COLO668 (cell line): ENCODE data around the gene SNAPIN.

ENCODE experiments used
- DNase-seq: peaks from one replicate; lab custom pipeline; 2025; ENCODE audit not compliant: unreplicated experiment; lab: John Stamatoyannopoulos, UW

The SNAPIN gene

DNA sequence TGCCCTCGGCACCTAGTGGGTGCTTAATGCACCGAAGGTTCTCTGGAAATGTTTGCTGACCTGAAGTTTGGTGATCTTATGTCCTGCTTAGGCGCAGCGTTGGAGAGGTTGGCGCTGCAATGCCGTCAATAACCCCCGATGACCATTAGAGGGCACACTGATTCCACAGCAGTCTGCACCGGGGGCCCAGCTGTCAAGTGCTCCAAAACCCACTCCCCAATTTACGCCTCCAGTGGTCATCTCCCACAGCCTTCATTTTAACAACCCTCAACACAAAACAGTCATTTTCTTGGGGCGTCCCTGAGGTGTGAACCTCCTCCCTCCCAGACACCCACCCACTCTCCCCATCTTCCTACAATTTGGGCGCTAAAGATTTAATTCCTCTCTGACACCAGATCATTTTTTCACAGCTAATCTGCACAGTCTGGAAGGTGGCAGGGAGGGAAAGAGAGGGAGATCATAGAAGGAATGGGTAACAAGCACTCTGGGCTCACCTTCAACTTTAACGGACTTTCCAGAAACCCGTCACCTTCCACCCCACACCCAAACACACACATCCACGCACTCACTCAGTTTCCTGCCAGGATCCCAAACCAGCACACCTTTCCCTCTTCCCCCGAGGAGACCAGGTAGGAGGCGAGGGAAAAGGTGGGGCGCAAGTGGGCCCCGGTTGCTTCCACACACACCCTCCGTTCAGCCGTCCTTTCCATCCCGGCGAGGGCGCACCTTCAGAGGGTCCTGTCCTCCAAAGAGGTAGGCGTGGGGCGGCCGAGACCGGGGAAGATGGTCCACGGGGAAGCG, 19.4 kb downstream of the SNAPIN start:
- peak; percentile 49 for DNase-seq

DNA sequence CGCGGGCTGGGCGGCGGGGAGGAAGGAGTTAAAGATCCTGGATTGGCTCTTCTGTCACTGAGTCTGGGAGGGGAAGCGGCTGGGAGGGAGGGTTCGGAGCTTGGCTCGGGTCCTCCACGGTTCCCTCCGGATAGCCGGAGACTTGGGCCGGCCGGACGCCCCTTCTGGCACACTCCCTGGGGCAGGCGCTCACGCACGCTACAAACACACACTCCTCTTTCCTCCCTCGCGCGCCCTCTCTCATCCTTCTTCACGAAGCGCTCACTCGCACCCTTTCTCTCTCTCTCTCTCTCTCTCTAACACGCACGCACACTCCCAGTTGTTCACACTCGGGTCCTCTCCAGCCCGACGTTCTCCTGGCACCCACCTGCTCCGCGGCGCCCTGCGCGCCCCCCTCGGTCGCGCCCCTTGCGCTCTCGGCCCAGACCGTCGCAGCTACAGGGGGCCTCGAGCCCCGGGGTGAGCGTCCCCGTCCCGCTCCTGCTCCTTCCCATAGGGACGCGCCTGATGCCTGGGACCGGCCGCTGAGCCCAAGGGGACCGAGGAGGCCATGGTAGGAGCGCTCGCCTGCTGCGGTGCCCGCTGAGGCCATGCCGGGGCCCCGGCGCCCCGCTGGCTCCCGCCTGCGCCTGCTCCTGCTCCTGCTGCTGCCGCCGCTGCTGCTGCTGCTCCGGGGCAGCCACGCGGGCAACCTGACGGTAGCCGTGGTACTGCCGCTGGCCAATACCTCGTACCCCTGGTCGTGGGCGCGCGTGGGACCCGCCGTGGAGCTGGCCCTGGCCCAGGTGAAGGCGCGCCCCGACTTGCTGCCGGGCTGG, 20.2 kb downstream of the SNAPIN start, which contains the start of gene NPR1:
NPR1 (plus strand) TSS at position 170 of the 818 bp plus-strand sequence; CDS start at position 591, 421 bp downstream.
- DNase-seq, result peak; percentile 47

DNA sequence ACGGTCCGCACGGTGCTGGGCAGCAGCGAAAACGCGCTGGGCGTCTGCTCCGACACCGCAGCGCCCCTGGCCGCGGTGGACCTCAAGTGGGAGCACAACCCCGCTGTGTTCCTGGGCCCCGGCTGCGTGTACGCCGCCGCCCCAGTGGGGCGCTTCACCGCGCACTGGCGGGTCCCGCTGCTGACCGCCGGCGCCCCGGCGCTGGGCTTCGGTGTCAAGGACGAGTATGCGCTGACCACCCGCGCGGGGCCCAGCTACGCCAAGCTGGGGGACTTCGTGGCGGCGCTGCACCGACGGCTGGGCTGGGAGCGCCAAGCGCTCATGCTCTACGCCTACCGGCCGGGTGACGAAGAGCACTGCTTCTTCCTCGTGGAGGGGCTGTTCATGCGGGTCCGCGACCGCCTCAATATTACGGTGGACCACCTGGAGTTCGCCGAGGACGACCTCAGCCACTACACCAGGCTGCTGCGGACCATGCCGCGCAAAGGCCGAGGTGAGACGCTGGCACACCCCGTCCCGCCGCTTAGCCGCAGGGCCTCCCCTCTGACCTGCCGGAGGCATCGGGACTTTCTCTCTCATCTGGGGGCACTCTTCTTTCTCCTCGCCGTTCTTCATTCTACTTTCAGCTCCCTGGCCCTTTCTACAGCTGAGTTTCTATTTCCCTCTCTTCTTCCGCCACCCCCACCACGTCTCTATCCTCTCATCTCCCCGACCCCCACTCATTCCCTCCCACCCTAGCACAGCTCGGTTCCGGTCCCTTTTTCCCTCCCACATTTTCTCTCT, 21.0 kb downstream of the SNAPIN start:
- DNase-seq, result peak; percentile 50

DNA sequence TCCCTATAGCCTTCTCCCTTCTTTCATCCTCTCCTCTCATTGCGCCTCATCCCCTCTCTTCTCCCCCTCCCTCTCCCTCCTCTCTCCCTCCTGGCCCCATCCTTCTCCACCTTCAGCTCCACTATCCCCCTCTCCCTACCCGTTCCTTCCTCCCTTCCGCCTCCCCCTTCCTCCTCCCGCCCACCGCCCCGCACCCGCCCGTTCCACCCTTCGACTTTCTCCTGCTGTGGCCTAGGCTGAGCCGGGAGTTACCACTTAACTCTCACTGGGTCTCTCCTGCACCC, 21.6 kb downstream of the SNAPIN start:
- DNase-seq, result no peak

DNA sequence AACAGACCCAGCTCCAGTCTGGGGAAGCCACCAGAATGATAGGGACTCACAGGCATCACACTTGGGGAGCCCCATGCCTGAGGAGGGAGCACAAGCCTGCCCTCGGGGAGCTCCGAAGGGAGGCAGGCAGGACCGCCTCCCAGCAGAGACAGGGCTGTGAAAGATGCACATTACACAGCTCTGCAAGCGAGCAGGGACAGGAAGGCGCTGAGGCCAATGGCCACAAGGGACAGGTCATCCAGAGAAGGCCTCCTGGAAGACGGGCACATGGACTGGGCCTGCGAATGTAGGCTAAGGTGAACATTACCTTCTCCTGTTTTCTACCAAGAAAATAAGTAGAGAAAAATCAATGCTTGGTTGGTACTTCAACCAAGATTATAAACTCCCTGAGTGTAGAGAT, 24.2 kb downstream of the SNAPIN start:
- no peak for DNase-seq

DNA sequence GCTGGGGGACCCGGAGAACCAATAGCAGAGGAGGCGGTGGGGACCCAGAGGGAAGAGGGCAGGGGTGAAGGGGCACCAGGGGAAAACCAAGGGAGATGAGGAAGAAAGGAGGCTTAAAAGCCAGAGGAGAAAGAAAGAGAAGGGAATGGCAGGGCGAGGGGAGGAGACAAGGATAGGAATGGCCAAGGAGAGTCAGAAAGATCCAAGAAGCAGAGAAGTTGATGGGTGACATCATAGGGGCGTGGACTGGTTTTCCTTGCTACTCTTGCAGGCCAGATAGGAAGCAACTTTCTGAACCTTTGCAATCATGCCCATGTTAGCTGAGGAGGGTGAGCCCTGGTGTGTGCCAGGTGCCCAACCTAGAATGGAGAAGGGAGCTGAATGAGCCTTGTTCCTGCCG, 25.4 kb downstream of the SNAPIN start:
- no peak for DNase-seq

DNA sequence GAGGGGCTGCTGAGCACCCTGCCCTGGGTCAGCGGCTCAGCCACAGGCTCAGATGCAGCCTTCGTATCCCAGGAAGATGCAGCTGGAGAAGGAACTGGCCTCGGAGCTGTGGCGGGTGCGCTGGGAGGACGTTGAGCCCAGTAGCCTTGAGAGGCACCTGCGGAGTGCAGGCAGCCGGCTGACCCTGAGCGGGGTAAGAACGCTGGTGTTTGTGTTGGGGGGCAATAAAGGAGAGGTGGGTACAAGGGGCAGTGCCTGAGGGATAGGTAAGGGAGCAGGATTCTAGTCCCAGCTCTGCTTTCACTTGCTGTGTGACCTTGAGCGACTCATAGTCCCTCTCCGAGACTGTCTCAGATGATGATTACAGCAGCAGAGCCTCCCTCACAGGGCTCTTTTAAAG, 26.4 kb downstream of the SNAPIN start:
- no peak for DNase-seq

DNA sequence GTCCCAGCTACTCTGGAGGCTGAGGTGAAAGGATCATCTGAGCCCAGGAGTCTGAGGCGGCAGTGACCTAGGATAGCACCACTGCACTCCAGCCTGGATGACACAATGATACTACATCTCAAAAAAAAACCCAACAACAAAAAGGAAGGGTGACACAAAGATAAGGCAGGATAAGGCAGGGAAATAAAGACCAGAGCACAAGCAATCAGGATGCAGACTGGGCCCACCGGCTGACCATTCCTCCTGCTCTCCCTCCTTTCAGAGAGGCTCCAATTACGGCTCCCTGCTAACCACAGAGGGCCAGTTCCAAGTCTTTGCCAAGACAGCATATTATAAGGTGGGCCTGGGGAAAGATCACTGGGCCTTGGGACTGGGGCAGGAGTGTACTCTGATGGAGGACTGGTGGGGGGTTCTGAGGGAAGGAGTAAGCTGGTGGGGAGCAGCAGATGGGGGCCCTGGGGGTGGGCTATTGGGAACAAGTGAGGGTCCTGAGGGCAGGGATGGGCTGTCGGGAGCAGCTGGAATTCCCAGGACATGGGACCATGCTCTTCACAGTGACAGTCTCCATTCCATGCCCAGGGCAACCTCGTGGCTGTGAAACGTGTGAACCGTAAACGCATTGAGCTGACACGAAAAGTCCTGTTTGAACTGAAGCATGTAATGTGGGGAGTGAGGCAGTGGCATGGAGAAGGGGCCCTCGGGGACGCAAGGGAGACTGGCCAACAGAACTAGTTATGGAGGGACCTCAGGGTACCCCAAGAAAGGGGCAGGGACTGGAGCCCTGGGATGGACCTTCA, 27.2 kb downstream of the SNAPIN start:
- DNase-seq, result no peak

DNA sequence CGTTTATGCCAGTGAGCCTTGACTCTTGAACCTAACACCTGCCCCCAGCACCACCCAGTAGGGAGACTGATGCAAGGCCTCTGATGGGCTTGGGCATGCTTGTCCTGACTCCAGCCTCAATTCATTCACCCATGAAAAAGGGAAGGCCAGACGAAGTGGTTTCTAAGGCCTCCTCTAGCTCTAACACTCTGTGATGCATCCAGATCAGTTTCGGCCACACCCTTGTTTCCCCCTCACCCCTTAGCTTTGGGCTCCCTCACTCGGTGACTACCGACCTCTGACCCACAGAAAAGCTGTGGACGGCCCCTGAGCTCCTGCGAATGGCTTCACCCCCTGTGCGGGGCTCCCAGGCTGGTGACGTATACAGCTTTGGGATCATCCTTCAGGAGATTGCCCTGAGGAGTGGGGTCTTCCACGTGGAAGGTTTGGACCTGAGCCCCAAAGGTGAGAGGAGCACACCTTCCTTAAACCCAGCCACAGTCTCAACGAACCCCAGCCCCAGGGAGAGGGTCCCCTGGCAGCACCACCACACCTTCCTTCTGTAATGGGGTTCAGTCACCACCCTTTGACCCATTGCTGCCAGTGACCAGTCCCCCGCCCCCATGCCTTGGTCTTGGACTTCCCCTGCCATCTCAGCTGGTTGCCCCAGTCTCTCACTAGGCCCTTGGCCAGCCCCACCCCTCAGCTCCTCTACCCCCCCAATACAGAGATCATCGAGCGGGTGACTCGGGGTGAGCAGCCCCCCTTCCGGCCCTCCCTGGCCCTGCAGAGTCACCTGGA, 29.0 kb downstream of the SNAPIN start:
- DNase-seq, result no peak

DNA sequence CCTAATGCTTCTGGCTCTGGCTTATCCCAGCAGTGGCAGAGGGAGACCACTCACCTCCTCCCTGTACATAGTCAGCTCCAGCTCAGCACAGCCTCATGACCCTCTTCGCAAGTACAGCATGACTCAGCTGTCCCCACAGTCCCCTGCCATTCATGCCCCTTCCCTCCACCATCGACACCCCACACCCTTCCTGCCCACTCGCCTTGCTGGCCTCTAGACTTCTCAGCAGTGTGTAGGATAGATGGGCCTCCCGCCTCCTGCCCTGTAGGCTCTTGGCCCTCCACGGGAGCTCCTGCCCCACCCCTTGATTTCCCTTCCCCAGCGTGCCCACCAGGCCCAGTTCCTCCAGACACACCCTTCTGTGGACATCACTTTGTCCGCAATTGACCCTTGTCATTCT, 29.8 kb downstream of the SNAPIN start:
- DNase-seq, result no peak

DNA sequence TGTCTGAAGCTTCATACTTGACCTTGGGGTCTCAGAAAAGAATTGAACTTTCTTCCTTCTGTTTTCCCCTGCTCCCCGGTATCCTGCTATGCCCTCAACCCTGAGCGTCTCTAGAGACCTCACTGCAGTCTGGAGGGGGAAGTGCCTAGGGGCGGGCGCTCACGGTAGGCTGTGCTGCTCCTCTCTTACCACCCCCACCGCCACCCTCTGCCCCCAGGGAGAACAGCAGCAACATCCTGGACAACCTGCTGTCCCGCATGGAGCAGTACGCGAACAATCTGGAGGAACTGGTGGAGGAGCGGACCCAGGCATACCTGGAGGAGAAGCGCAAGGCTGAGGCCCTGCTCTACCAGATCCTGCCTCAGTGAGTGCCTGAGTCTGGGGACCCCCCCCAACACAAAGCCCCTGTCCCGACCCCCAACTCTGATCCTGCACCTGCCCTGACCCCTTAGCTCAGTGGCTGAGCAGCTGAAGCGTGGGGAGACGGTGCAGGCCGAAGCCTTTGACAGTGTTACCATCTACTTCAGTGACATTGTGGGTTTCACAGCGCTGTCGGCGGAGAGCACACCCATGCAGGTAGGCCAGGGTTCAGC, 30.3 kb downstream of the SNAPIN start:
- DNase-seq, result no peak

DNA sequence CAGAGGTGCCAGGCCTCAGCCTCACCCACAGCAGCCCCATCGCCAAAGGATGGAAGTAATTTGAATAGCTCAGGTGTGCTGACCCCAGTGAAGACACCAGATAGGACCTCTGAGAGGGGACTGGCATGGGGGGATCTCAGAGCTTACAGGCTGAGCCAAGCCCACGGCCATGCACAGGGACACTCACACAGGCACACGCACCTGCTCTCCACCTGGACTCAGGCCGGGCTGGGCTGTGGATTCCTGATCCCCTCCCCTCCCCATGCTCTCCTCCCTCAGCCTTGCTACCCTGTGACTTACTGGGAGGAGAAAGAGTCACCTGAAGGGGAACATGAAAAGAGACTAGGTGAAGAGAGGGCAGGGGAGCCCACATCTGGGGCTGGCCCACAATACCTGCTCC, 35.0 kb downstream of the SNAPIN start:
- no peak for DNase-seq

DNA sequence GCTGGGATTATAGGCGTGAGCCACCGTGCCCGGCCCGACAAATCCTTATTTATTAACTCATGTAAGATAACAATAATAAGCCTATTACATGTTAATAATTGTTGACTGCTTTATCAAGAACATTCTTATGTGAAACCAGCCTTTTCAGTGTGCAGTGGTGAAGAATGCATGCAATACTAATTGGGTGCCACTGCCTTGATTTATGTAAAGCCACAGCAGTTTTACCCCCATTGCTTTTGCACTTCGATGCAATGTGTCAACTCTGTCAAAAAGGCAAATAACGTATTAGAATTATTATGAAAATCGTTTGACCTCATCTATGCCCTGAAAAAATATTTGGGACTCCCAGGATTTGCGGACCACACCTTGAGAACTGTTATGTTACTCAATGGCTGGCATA, 38.2 kb downstream of the SNAPIN start:
- no peak for DNase-seq

DNA sequence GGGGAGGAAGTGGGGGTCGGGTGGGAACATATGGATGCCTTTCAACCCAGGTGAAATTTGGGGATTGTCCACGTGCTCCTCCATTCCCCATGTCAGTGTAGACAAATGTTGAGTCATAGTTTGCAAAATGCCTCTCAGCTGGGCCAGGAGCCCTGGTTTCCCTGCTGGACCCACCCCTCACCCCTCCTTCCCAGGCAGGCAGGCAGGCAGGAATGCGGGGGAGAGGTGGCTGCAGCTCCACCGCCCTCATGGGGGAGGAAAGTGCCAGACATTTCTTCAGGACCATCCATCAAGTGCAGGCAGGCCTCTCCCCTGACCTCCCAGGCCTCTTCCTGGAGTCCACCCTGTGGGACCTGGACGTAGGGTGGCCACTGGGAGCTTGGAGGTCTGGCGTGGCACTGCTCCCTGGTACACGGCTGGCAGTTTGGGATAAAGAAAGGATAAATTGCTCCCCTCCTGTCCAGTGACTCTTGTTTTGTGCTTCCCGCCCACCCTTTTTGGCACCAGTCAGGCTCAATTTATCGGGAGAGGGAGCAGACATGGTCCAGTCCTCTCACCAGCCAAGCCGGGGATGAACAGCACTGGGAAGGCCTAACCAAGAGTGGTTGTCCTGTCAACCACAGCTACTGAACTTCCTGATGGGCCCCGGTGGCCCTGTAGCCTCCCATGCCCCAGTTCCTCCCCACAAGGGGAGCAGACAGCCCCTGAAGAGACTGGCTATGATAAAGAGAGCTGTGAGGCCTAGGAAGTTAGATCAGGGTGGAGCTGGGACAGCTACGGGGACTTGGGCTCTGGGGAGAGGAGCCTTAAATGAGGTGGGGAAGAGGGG, 38.9 kb downstream of the SNAPIN start:
- DNase-seq, result no peak

DNA sequence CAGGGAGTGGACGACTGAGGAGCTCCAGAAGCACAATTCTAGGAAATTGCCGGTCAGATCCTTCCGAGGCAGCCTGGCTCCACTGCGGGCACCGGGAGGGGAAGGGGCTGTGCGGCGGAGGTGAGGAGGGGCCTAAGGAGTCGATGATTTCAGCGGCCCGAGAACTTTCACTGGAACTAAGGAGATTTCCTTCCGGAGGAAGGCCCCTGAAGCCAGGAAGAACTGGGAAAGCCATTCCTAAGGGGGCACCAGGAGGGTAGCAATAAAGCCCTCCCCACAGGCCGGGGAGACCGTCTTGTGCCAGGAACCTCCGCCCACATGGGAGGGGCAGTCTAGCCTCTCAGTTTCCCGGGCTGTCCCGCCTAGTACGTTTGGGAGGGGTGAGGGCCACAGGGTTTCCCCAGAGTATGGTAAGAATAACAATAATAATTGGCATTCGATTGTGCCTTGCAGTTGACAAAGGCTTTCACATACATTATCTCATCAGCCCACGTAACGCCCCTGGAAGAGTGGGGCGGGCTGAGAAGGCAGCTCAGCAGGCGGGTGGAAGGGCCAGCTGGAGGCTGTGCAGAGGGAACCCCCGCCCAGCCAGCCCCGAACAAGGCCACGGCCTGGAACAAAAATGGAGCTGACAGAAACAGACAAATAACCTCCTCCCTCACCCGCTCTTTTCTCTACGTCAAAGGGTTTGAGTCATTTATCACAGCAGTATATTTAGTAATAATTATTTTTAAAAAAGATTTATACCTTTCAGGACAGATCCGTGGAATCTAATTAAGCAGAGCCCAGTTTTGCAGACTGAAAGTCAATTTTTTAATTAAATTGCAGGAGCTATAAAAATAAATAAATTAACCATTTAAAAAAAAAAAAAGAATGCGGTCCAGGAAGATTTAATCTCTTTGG, 39.8 kb downstream of the SNAPIN start:
- no peak for DNase-seq

DNA sequence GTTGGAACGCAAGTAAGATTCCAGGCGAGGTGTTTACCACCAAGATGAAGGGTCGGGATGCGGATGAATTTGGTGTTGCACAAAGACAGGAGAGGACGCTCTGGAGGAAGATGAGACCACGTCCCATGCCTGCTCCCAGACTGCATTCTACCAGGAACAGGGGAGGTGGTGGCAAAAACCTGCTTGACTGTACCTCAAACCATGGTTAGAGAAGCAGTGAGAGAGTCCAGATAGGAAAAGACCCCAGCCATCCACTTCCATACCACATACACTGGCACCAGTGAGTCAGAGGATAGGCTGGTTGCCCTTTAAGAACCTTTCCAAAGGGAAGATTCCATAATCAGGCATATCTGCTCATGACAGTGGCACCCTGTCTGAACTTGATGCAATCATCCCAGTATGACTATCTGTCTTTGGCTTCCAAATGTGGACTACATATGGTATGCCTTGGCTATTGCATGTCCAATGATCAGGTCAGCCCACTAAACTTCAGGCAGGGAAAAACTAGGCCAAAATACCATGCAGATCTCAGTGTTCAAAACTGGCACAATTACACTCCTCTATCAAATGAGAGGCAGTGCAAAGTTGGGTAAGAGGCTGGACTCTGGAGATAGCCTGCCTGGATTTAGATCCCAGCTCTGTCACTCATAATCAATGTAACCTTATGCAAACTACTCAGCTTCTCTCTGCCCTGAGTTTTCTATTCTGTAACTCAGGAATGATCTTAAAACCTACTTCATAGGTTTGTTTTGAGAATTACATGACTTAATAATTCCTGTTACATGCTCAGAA, 40.6 kb downstream of the SNAPIN start:
- DNase-seq, result no peak

DNA sequence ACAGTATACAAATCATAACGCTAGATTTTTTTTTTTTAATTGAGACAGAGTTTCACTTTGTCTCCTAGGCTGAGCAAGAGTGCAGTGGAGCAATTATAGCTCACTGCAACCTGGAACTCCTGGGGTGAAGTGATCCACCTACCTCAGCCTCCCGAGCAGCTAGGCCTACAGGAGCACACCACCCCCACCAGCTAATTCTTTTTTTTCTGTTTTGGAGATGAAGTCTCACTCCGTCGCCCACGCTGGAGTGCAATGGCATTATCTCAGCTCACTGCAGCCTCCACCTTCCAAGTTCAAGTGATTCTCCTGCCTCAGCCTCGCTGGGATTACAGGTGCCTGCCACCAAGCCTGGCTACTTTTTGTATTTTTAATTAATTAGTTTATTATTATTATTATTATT, 41.3 kb downstream of the SNAPIN start:
- no peak for DNase-seq
